Neural crest cell (in vitro differentiated cells): ENCODE measurements around the gene MRFAP1L1. TPM values are rescaled to one million over a fixed set of nuclear protein-coding genes. Genes with fewer than 3 reads are reported as not detected.

ENCODE experiments used
- DNase-seq: peaks from one replicate; pipeline ENCODE4 v3.0.0; 2021; ENCODE audit warnings: low read depth, mixed read lengths, low spot score
- H3K27ac Mint-ChIP-seq: one replicate; pipeline ENCODE4 v1.8.0; 2021; ENCODE audit warnings: mild to moderate bottlenecking, mixed read lengths; ENCODE audit not compliant: unreplicated experiment
- H3K27me3 Mint-ChIP-seq: 2 replicates; pipeline ENCODE4 v1.8.0; 2021; ENCODE audit warnings: low read depth, mild to moderate bottlenecking, mixed read lengths
- H3K36me3 Mint-ChIP-seq: 2 replicates; pipeline ENCODE4 v1.8.0; 2021; ENCODE audit warnings: low read depth, mild to moderate bottlenecking, mixed read lengths
- H3K4me1 Mint-ChIP-seq: 2 replicates; pipeline ENCODE4 v1.8.0; 2021; ENCODE audit warnings: mixed read lengths
- H3K4me3 Mint-ChIP-seq: one replicate; pipeline ENCODE4 v1.8.0; 2021; ENCODE audit warnings: mild to moderate bottlenecking, mixed read lengths
- H3K9me3 Mint-ChIP-seq: 2 replicates; pipeline ENCODE4 v1.8.0; 2021; ENCODE audit warnings: mixed read lengths
- CTCF ChIP-seq: fragments of 200-600 bp; sonication (generic); conservative IDR thresholded peaks from 2 replicates; pipeline ENCODE4 v1.5.0; 2021; ENCODE audit warnings: antibody characterized with exemption, mild to moderate bottlenecking
- total RNA-seq: library from RNA; stranded (reverse); gene quantifications from 2 replicates; pipeline ENCODE4 v1.2.1, GENCODE V29; 2021

The MRFAP1L1 gene
- total RNA-seq, 1 donor from 2014 or later, result 70.4 TPM

DNA sequence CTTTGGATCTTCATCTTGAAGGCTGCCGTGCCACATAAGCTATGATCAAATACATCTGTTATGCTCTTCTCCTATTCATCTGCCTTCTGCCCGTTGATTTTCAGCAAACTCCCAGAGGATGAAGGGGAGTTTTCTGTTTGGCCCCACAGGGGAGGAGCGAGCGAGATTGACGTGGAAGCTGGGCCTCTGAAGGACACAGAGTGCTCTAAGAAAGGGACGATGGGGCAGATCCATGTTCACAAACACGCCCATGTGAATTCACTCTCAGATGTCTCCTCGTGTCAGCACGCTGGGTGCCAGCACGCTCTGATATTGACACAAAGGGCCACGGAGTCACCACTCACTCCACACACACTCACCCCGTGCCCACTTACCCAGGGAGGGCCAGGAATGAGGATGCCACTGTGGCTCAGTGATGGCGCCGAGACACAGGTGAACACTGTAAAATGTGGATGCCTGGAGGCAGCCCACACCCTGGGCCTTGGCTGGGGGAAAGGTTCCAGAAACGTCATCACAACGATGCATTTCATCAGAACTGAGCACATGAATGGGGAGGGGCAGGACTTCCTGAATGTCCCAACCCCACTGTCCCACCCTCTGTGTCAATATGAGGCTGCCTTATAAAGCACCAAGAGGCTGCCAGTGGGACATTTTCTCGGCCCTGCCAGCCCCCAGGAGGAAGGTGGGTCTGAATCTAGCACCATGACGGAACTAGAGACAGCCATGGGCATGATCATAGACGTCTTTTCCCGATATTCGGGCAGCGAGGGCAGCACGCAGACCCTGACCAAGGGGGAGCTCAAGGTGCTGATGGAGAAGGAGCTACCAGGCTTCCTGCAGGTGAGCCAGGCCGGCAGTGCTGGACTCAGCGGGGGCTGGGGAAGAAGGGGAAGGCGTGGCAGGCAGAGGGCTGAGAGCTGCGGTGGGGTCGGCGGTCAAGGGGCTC is 16.2 kb downstream of the MRFAP1L1 start, which contains the start of gene S100P:
Gene S100P (plus strand): TSS at position 648 of the 946 bp plus-strand sequence. CDS start 55 bp downstream, at position 703.
- no peak for DNase-seq
- Mint-ChIP-seq H3K4me3 (peak within 1 kb of the TSS; percentile 14), H3K4me1 (peaks cover 33% of the 10 kb centered on the region), H3K27ac (peak within 1 kb of the TSS; percentile 87), H3K27me3 (no peaks in the 10 kb centered on the region), H3K36me3 (peaks cover 4% of the 10 kb centered on the region), H3K9me3 (no peaks in the 10 kb centered on the region)
- no peak for TF ChIP-seq CTCF

DNA sequence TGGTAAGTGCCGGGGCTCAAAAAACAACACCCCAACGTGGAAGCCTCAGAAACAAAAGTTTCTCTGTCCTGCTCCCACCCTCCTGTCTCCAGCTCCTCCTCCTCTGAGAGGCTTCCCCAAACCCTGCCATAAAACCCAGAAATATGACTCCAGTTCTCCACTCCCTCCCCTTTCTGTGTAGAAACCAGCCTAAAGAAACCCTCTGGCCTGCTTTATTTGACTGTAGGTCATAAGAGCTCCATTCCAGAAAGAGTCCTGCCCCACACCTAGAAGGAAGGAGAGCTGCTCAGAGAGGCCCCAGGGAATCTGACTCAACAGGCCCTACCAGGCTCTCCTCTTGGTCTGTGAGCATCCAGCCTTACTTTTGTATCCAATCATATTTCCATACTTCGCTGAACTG is 16.9 kb downstream of the MRFAP1L1 start:
- Mint-ChIP-seq H3K4me3 (peak overlapping the region; percentile 14), H3K27me3 (no peaks in the 10 kb centered on the region), H3K27ac (peak overlapping the region; percentile 15), H3K4me1 (peaks cover 32% of the 10 kb centered on the region), H3K36me3 (no peaks in the 10 kb centered on the region), H3K9me3 (no peaks in the 10 kb centered on the region)
- TF ChIP-seq CTCF, result no peak
- no peak for DNase-seq

- no peak for DNase-seq
- H3K4me3 Mint-ChIP-seq, result no peak overlapping the region
- no peak overlapping the region for H3K27ac Mint-ChIP-seq
- H3K4me1 Mint-ChIP-seq, result peaks cover 32% of the 10 kb centered on the region
- no peak for TF ChIP-seq CTCF
- no peaks in the 10 kb centered on the region for H3K36me3 Mint-ChIP-seq
- H3K9me3 Mint-ChIP-seq, result no peaks in the 10 kb centered on the region
- H3K27me3 Mint-ChIP-seq, result no peaks in the 10 kb centered on the region
These were observed 17.3 kb downstream of the MRFAP1L1 start for GRCh38 chr4:6692379-6692778.

GRCh38 chr4:6689506-6689960 is 20.1 kb downstream of the MRFAP1L1 start:
- H3K9me3 Mint-ChIP-seq, result no peaks in the 10 kb centered on the region
- TF ChIP-seq CTCF, result no peak
- H3K27ac Mint-ChIP-seq, result peak overlapping the region; percentile 71
- DNase-seq, result no peak
- H3K4me1 Mint-ChIP-seq, result peaks cover 27% of the 10 kb centered on the region
- H3K27me3 Mint-ChIP-seq, result no peaks in the 10 kb centered on the region
- H3K4me3 Mint-ChIP-seq, result no peak overlapping the region
- H3K36me3 Mint-ChIP-seq, result no peaks in the 10 kb centered on the region

- Mint-ChIP-seq H3K4me1 (peaks cover 27% of the 10 kb centered on the region), H3K9me3 (no peaks in the 10 kb centered on the region), H3K4me3 (peak overlapping the region; percentile 42), H3K36me3 (no peaks in the 10 kb centered on the region), H3K27ac (peak overlapping the region; percentile 91), H3K27me3 (no peaks in the 10 kb centered on the region)
- DNase-seq, result peak; percentile 39
- TF ChIP-seq CTCF, result no peak
These were observed 20.7 kb downstream of the MRFAP1L1 start for GRCh38 chr4:6688879-6689505.
